SJCRH30 (cell line): Measurements from ENCODE around the gene TRAF6. TPM values are rescaled to one million over a fixed set of nuclear protein-coding genes. Genes with fewer than 3 reads are reported as not detected.

Source experiments
- DNase-seq, 2 experiments: peaks; one replicate each; pipeline ENCODE4 v3.0.0-alpha.2; 2015 to 2020
- H3K27ac ChIP-seq: fragments of 250-450 bp; sonication (Bioruptor Pico); 2 replicates; pipeline ENCODE4 v1.5.1; 2020; ENCODE audit warnings: mild to moderate bottlenecking, moderate library complexity
- H3K27me3 ChIP-seq: fragments of 250-450 bp; sonication (Bioruptor Pico); 2 replicates; pipeline ENCODE4 v1.5.1; 2020; ENCODE audit warnings: mild to moderate bottlenecking, moderate library complexity
- H3K36me3 ChIP-seq: fragments of 250-450 bp; sonication (Bioruptor Pico); 2 replicates; pipeline ENCODE4 v1.5.1; 2020; ENCODE audit warnings: mild to moderate bottlenecking, moderate library complexity
- H3K4me1 ChIP-seq: fragments of 250-450 bp; sonication (Bioruptor Pico); 2 replicates; pipeline ENCODE4 v1.5.1; 2020; ENCODE audit warnings: mild to moderate bottlenecking, moderate library complexity
- H3K4me3 ChIP-seq: fragments of 250-450 bp; sonication (Bioruptor Pico); 2 replicates; pipeline ENCODE4 v1.5.1; 2020; ENCODE audit warnings: mild to moderate bottlenecking, moderate library complexity
- H3K9me3 ChIP-seq: fragments of 250-450 bp; sonication (Bioruptor Pico); replicated peaks from 2 replicates; pipeline ENCODE4 v1.5.1; 2020; ENCODE audit warnings: mild to moderate bottlenecking, moderate library complexity
- total RNA-seq: library from RNA; depleted of rRNA; stranded (reverse); fragments of >200 nt; shearing (Covaris generic); gene quantifications from 2 replicates; pipeline ENCODE4 v1.2.3, GENCODE V29; 2014; rRNA removed

TRAF6 gene
- total RNA-seq, 1 experiment from 2014 or later, result 12.3 TPM

DNA sequence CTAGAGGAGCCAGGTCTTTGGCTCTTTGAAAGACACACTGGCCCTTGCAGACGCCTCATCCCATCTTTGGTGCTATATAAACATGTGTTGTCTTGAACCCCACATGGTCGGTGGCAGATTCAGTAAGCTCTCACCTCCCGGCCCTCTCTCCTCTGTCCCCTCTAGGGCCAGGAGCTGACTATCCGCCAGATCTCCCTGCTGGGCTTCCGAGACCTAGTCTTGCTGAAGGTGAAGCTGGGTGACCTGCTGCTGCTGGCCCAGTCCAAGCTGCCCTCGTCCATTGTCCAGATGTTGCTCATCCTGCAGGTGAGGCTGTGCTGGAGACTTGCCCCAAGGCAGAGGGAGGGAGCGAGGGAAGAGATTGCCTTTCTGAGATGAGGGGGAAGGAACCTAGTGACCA, 63.9 kb downstream of the TRAF6 start:
- Histone ChIP-seq H3K36me3 (no peaks in the 10 kb centered on the region), H3K4me1 (peaks cover 45% of the 10 kb centered on the region), H3K4me3 (no peak overlapping the region), H3K27ac (no peak overlapping the region; the same call in 1 of the 2 replicates), H3K27me3 (no peaks in the 10 kb centered on the region), H3K9me3 (no peaks in the 10 kb centered on the region)
- DNase-seq, result no peak

DNA sequence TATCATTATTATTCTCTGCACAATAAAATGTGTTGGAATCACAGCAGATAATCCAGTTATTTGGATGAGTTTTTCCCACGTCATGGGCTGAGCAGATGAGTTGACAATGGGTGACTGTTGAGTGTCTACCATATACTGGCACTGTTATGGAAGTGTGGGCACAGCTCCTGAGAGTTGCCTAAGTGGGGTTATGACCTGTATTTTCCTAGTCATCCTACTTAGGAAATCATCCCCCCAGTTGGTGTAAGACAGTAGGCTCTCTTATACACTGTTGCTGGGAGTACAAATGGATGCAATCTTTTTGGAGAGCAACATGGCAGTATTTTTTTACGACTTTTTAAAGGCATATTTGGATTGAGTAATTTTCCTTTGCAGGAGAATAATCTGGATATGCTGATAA, 66.4 kb downstream of the TRAF6 start:
- DNase-seq, result no peak
- Histone ChIP-seq H3K27me3 (no peaks in the 10 kb centered on the region), H3K9me3 (no peaks in the 10 kb centered on the region), H3K4me3 (no peak overlapping the region), H3K27ac (no peak overlapping the region), H3K36me3 (no peaks in the 10 kb centered on the region), H3K4me1 (peaks cover 32% of the 10 kb centered on the region)

DNA sequence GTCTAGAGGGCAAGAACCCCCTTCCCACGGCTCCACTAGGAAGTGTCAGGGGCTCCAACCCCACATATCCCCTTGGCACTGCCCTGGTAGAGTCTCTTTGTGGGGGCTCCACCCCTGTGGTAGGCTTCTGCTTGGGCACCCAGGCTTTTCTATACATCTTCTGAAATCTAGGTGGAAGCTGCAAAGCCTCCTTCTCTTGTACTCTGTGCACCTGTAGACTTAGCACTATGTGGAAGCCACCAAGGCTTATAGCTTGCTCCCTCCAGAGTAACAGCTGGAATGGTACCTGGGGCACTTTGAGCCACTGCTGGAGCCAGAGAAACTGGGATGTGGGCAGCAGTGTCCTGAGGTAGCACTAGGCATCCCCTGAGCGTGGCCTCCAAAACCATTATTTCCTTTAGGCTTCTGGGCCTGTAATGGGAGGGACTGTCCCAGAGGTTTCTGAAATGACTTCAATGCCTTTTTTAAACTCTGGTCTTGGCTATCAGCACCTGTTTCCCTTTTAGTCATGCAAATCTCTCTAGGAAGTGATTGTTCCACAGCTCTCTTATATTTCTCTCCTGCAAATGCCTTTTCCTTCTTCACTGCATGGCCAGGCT, 68.4 kb downstream of the TRAF6 start:
- H3K27me3 ChIP-seq, result no peaks in the 10 kb centered on the region
- no peaks in the 10 kb centered on the region for H3K9me3 ChIP-seq
- H3K36me3 ChIP-seq, result 0 out of 2 replicates have a peak, but pooled peaks cover 2% of the 10 kb centered on the region
- H3K27ac ChIP-seq, result peak overlapping the region; percentile 41
- H3K4me1 ChIP-seq, result peaks cover 13% of the 10 kb centered on the region
- peak; percentile 32 to 65 for DNase-seq
- H3K4me3 ChIP-seq, result no peak overlapping the region

DNA sequence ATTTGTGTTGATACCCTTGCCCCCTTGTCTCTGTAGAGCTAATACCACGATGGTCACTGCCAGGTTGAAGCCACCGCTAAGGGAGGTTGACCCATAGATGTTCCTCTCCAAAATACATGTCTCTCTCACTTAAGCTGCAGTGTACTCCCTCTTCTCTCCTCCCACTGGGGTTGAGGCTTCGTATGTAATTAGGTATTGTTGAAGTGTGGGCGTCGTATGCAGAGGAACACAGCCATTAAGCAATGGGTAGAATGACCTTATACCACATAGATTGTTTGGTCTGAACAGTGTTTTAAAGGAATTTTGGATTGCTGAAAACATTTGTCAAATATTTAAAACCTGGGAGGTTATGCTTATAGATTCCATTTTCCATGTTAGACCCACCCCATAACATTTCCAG, 71.9 kb downstream of the TRAF6 start:
- H3K9me3 ChIP-seq, result no peaks in the 10 kb centered on the region
- peaks cover 14% of the 10 kb centered on the region for H3K36me3 ChIP-seq
- H3K27me3 ChIP-seq, result no peaks in the 10 kb centered on the region
- no peak overlapping the region for H3K27ac ChIP-seq
- H3K4me1 ChIP-seq, result peaks cover 11% of the 10 kb centered on the region
- no peak for DNase-seq
- no peak overlapping the region for H3K4me3 ChIP-seq

DNA sequence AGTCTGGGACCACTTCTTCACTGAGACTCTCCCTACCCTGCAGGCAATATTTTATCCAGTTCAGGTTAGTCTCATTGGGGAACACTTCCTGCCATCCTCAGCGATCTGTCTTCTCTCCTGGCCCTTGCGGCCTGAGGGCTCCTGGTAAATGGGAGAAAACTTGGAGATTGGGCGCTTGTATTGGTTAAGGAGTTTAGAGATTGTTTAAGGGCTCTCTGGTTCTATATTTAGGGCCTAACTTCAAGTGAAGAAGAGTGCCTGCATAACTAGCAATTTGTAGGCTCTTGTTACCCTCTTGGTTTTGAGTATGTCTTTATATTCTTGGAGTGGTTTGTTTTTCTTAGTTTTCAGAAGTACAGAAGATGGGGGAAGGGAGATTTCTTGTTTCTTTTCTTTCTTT, 72.7 kb downstream of the TRAF6 start:
- Histone ChIP-seq H3K27ac (no peak overlapping the region), H3K9me3 (no peaks in the 10 kb centered on the region), H3K27me3 (no peaks in the 10 kb centered on the region), H3K4me3 (no peak overlapping the region), H3K36me3 (peaks cover 21% of the 10 kb centered on the region), H3K4me1 (peaks cover 11% of the 10 kb centered on the region)
- DNase-seq, result no peak

Other genes with a start within 250 kb of the TRAF6 start
- gene COMMD9, start 220.8 kb downstream of the TRAF6 start, total RNA-seq, result 52.2 and 63.4 TPM in 2 replicates
- 7.2 and 10.0 TPM in 2 replicates for gene PRR5L, start 214.0 kb downstream of the TRAF6 start, total RNA-seq
- 0.18 and 0.53 TPM in 2 replicates for gene RAG1, start 57.7 kb upstream of the TRAF6 start, total RNA-seq
- gene IFTAP, start 84.2 kb upstream of the TRAF6 start, total RNA-seq, result 30.3 and 35.0 TPM in 2 replicates
- gene RAG2, start 88.0 kb upstream of the TRAF6 start, total RNA-seq, result 0.08 and 0.10 TPM in 2 replicates